Measurements from ENCODE around the gene CDH23. TPM values are rescaled to one million over a fixed set of nuclear protein-coding genes. Genes with fewer than 3 reads are reported as not detected.

Gene CDH23
- total and polyA plus RNA-seq, 2 donors = 3.6 to 9.9 TPM

DNA sequence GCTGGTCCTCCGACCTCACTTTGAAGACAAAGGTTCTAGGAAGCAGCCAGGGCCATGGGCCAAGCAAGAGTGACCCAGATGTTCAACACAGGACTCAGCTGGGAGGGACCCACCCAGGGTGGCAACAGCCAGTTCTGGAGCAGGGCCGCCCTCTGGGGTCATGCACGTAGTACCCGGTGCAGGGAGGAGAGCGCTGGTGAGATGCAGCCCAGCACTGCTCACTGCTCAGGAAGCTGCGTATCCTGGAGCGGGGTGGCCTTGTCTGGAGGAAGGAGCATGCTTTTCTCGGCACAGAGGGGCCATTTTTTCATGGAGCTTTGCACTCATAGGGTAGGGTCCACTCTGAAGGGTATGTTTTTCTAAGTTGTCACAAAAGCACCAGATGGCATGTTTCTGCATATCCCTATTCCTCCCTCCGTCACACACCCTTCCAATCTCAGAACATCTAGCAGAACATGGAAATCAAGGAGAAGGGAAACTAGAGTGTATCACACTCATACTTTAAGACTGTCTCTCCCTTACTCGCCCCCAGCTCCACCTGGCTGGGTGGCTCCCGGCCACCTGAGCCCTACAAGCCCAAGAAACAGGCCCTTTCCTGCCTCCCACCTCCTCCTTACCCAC lies 132.6 kb downstream of the CDH23 start:
- Histone ChIP-seq H3K27ac (ENCODE audit: low read depth) (no peak overlapping the region), H3K4me1 (ENCODE audit: insufficient read depth) (no peaks in the 10 kb centered on the region), H3K36me3 (ENCODE audit: insufficient read depth) (no peaks in the 10 kb centered on the region), H3K4me3 (ENCODE audit: low read depth, low read length) (no peak overlapping the region)
- 79% methylated on average over 11 of the region's 11 CpGs for WGBS
- DNase-seq (ENCODE audit: extremely low spot score) = no peak

DNA sequence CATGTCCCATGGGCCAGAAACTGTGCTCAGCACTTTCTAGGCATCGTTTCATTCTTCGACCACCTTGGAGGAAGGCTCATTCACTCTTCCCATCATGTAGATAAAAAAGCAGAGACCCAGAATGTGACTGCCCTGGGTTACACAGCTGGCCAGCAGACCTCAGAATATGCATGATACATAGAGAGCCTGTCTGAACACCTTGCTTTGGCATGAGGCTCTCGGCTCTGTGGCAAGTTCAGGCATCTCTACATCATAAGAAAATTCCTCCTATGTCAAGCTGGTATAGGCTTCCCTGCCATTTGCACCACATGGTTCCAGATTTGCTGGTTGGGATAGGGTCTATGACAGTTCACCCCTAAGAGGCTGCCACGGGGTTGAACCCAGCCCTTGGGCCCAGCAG lies 134.1 kb downstream of the CDH23 start:
- DNase-seq (ENCODE audit: extremely low spot score) = no peak
- Histone ChIP-seq H3K4me3 (ENCODE audit: low read depth, low read length) (no peak overlapping the region), H3K4me1 (ENCODE audit: insufficient read depth) (no peaks in the 10 kb centered on the region), H3K27ac (ENCODE audit: low read depth) (no peak overlapping the region), H3K36me3 (ENCODE audit: insufficient read depth) (no peaks in the 10 kb centered on the region)
- 94% methylated on average over 4 of the region's 4 CpGs for WGBS

DNA sequence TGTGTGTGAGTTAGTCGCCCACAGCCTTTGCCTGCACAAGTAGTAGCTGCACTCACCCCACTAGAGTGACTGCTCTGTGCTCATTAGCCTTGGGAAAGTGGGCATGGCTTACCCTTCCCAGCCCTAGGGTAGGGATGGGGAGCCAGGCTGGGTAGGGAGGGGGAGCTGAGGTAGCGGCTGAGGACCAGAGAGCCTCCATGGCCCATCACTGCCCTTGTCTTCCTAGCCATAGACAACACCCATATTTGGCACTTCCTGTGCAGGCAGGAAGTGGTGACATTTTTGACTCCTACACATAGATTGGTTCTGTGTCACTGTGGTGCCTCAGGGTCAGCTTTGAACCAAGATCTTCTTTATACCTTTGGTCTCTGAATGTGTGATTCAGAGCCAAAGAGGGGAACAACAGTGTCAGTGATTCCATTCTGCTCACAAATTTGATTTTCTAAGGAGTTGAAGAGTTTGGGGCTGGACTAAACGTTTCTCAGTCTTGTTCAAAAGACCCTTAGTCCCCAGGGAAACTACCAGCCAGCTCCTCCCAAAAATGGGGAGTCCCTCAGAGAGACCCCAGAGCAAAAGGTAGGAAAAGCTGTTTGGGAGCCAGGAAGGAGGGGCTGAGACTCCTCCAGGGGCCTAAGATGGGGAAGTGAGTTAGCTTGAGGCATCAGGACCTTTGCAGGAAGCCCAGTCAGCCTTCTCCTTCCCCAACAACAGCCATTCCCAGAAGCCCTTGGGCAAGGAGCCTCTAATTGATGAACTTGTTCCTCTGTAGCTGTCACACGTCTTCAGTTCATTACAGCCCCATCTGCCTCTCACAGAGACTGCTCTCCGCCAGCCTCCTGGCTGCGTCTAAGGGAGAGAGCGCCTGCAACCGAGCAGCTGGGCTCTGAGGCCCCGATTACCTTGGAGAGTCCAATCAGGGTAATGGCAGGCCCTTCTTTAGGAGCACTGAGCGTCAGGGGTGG lies 135.0 kb downstream of the CDH23 start:
- Histone ChIP-seq H3K27ac (ENCODE audit: low read depth) (no peak overlapping the region), H3K4me1 (ENCODE audit: insufficient read depth) (no peaks in the 10 kb centered on the region), H3K36me3 (ENCODE audit: insufficient read depth) (no peaks in the 10 kb centered on the region), H3K4me3 (ENCODE audit: low read depth, low read length) (no peak overlapping the region)
- WGBS = 80% methylated on average over 10 of the region's 10 CpGs
- no peak for DNase-seq (ENCODE audit: extremely low spot score)

DNA sequence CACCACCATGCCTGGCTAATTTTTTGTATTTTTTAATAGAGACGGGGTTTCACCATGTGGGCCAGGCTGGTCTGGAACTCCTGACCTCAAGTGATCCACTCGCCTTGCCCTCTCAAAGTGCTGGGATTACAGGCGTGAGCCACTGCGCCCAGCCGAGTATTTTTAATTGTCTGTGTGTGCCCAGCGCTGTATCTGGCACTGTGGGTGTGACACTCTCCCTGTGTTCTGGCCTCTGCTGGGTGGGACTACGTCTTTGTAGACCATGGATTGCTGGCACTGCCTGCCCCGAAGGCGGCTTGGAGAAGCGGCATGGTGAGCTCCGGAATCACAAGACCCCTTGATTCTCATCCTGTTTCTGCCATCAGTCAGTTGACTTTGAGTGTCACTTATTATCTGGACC lies 136.2 kb downstream of the CDH23 start:
- Histone ChIP-seq H3K4me1 (ENCODE audit: insufficient read depth) (no peaks in the 10 kb centered on the region), H3K36me3 (ENCODE audit: insufficient read depth) (no peaks in the 10 kb centered on the region), H3K4me3 (ENCODE audit: low read depth, low read length) (no peak overlapping the region), H3K27ac (ENCODE audit: low read depth) (no peak overlapping the region)
- DNase-seq (ENCODE audit: extremely low spot score) = no peak
- WGBS = 95% methylated on average over 11 of the region's 11 CpGs

DNA sequence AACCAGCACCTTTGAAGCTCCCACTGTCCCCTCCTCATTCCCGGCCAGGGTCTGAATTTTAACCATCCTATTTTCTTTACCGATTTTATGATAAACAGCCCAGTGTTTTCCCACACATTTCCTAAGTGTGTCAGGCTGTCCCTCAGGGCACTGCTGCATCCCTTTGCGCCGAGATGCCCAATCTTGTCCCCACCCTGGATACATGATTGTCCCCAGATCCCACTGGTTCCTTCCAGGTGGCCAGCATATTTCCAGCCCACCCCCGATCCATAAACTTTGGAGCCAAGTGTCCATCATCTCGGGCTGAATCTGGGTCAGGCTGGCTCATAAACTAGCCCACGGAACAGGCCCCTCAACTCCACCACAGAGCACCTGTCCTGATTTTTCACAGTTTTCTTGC lies 137.2 kb downstream of the CDH23 start:
- Histone ChIP-seq H3K36me3 (ENCODE audit: insufficient read depth) (no peaks in the 10 kb centered on the region), H3K27ac (ENCODE audit: low read depth) (no peak overlapping the region), H3K4me3 (ENCODE audit: low read depth, low read length) (no peak overlapping the region), H3K4me1 (ENCODE audit: insufficient read depth) (no peaks in the 10 kb centered on the region)
- no peak for DNase-seq (ENCODE audit: extremely low spot score)
- WGBS = 79% methylated on average over 7 of the region's 7 CpGs

DNA sequence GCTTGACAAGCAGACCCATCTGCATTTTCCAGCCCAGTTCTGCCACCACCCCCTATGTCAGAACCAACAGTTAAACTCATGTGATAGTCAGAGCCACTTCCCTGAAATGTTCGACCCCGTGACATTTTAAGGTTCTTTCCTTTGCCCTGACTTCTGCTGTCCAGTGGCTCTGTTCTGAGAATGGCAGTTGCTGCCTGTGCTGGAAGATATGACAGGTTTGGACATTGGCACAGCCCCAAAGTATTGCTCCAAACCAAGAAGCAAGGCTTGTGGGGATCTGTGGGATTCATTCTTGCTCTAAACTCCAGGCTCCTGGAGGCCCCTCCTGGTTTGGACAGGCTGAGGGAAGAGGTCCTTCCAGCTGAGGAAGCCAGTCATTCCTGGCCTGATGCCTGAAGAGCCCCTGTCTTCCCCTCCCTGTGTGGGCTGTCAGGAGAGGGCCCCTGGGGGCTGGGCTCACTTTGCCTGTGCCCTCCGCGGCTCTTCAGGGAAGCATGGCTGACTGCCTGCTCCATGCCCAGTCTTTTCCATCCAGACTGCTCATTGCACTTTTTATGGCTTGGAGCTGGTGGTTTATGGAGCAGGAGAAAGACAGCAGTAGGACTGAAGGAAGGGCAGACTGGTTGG lies 138.0 kb downstream of the CDH23 start:
- Histone ChIP-seq H3K4me3 (ENCODE audit: low read depth, low read length) (no peak overlapping the region), H3K27ac (ENCODE audit: low read depth) (no peak overlapping the region), H3K4me1 (ENCODE audit: insufficient read depth) (no peaks in the 10 kb centered on the region), H3K36me3 (ENCODE audit: insufficient read depth) (no peaks in the 10 kb centered on the region)
- no peak for DNase-seq (ENCODE audit: extremely low spot score)
- WGBS = 65% methylated on average over 4 of the region's 4 CpGs

DNA sequence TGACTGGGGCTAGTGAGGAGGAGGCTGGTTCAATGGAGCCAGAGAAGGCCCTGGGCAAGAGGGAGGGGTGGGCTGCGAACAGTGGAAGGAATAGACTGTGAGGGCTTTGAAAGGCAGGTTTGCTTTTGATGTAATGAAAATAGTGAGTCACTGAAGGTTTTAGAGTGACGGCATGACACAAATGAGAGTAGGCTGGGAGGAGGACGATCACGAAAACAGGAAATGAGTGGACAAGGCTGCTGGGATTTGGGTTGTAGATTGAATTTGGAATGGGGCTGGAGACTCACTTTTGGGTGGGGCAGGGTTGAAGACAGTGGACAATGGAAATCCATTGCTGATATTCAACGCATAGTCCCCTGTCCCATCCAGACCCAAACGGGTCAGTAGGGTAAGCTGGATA lies 139.6 kb downstream of the CDH23 start:
- Histone ChIP-seq H3K4me1 (ENCODE audit: insufficient read depth) (no peaks in the 10 kb centered on the region), H3K27ac (ENCODE audit: low read depth) (no peak overlapping the region), H3K36me3 (ENCODE audit: insufficient read depth) (no peaks in the 10 kb centered on the region), H3K4me3 (ENCODE audit: low read depth, low read length) (no peak overlapping the region)
- 95% methylated on average over 6 of the region's 6 CpGs for WGBS
- DNase-seq (ENCODE audit: extremely low spot score) = no peak

DNA sequence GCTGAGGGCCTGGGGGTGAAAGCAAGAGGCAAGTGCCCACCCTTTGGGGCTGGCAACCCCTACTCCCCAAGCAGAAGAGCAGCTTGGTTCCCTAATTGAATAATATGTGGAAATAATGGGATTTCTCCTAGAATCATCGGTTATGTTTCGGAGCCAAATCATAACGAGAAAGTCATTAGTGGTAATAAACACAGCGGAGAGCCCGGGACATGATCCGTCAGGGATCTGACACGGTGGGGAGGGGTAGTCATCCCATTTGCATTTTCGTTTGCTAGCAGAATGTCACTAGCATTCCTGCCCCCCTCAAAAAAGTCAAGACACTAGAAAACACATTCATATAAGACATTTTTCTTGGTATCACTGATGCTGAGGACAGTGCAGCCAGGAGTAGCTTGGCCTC lies 140.4 kb downstream of the CDH23 start:
- Histone ChIP-seq H3K36me3 (ENCODE audit: insufficient read depth) (no peaks in the 10 kb centered on the region), H3K4me3 (ENCODE audit: low read depth, low read length) (no peak overlapping the region), H3K27ac (ENCODE audit: low read depth) (no peak overlapping the region), H3K4me1 (ENCODE audit: insufficient read depth) (no peaks in the 10 kb centered on the region)
- 90% methylated on average over 8 of the region's 8 CpGs for WGBS
- DNase-seq (ENCODE audit: extremely low spot score) = no peak

DNA sequence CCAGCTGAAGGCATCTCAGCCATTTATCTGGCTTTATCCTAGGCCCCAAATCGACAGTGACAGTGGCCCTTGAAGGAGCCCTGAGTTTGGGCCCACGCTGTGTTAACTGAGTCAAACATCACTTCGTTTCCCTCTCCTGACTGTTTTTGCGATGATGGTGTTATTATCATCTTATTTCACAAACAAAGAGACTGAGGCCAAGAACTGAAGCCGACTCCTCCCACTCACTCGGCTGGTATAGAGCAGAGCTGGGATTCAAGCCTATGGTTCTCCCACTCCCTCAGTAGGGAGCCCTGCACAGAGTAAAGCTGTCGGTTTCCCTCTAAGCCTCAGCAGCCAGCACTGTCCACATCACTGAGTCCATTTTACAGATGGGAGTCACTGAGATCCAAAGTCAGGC lies 141.0 kb downstream of the CDH23 start:
- H3K36me3 ChIP-seq (ENCODE audit: insufficient read depth) = no peaks in the 10 kb centered on the region
- H3K4me3 ChIP-seq (ENCODE audit: low read depth, low read length) = no peak overlapping the region
- no peaks in the 10 kb centered on the region for H3K4me1 ChIP-seq (ENCODE audit: insufficient read depth)
- no peak for DNase-seq (ENCODE audit: extremely low spot score)
- H3K27ac ChIP-seq (ENCODE audit: low read depth) = no peak overlapping the region
- WGBS = 64% methylated on average over 7 of the region's 7 CpGs

DNA sequence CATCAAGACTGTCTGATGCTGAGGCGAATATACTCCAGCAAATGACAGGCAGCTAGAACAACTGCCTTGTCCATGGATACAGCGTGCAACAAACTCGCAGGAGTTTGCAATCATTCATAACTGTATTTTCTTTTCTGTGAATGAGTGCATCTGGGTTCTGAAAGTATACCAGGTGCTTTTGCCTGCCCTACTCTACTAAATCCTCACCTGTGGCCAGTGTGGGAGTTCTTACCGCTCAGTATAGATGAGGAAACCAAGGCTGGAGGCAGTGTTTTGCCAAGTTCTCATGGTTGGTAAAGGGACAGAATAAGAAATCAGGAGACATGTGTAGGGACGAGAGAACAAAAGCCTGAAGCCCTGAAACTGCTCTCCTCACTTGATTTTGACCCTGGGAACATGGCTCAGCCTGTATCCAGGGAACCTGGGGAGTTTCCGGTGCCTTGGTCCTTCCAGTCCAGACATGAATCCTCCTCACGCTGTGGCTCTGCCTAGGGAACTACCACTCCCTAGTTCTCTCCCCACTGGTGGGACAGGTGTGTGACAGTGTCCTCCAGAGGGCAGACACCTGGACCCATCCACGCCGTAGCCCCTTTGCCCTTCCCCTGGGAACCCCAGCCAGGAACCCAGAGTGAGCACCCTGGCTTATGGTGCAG lies 142.0 kb downstream of the CDH23 start:
- H3K4me3 ChIP-seq (ENCODE audit: low read depth, low read length) = no peak overlapping the region
- H3K4me1 ChIP-seq (ENCODE audit: insufficient read depth) = no peaks in the 10 kb centered on the region
- H3K36me3 ChIP-seq (ENCODE audit: insufficient read depth) = no peaks in the 10 kb centered on the region
- no peak for DNase-seq (ENCODE audit: extremely low spot score)
- WGBS = 85% methylated on average over 9 of the region's 9 CpGs
- no peak overlapping the region for H3K27ac ChIP-seq (ENCODE audit: low read depth)

DNA sequence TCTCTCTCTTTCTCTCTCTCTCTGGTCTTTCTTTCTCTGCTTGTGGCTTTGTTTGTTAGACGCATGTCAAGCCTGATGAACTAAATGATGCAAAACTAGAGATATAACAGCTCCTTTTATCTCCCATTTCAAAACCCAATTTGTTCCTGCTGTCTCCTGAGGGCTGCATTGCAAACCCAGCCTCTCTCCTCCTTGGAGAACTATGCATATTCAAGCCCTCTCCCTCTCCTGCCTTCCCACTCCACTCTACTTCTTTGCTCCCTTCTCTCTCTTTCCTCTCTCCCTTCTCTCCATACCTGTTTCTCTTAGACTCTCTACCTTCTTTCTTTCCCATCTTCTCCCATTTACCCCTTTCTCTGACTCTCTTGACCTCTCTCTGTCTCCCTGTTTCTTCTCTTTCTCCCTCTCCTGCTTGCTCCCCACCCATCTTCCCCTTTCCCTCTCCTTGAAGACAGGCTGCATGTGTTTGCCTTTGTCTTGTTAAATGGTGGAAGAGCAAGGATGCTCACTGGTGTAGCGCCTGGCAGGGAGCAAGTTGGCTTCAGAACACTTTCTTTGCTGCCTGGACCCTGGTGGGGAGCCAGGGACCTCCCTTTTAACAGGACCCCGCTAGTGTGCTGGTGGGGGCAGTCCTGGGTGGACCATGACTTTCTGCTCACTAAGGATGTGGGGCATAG lies 142.9 kb downstream of the CDH23 start:
- H3K36me3 ChIP-seq (ENCODE audit: insufficient read depth) = no peaks in the 10 kb centered on the region
- DNase-seq (ENCODE audit: extremely low spot score) = no peak
- no peaks in the 10 kb centered on the region for H3K4me1 ChIP-seq (ENCODE audit: insufficient read depth)
- H3K4me3 ChIP-seq (ENCODE audit: low read depth, low read length) = no peak overlapping the region
- WGBS = 82% methylated on average over 3 of the region's 3 CpGs
- no peak overlapping the region for H3K27ac ChIP-seq (ENCODE audit: low read depth)

DNA sequence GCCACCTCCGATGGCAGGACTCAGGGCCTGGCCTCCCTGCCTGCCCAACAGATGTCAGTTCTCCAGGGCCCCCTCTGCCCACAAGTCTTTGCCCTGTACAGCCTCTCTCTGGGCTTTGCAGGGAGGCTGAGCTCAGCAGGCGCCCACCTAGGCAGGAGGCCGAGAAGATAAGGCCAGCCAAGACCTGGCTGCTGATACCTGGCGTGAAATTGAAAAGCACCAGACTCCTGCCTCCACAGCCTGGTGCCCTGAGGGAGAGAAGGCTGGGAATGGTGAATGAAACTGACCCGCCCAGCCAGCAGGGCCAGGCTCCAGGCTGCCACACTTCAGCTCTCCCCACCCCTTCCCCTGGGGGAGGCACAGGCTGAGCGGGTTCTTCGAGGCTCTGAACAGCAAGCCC lies 145.8 kb downstream of the CDH23 start:
- Histone ChIP-seq H3K4me3 (ENCODE audit: low read depth, low read length) (no peak overlapping the region), H3K27ac (ENCODE audit: low read depth) (no peak overlapping the region), H3K36me3 (ENCODE audit: insufficient read depth) (no peaks in the 10 kb centered on the region), H3K4me1 (ENCODE audit: insufficient read depth) (no peaks in the 10 kb centered on the region)
- WGBS = 90% methylated on average over 7 of the region's 7 CpGs
- no peak for DNase-seq (ENCODE audit: extremely low spot score)

DNA sequence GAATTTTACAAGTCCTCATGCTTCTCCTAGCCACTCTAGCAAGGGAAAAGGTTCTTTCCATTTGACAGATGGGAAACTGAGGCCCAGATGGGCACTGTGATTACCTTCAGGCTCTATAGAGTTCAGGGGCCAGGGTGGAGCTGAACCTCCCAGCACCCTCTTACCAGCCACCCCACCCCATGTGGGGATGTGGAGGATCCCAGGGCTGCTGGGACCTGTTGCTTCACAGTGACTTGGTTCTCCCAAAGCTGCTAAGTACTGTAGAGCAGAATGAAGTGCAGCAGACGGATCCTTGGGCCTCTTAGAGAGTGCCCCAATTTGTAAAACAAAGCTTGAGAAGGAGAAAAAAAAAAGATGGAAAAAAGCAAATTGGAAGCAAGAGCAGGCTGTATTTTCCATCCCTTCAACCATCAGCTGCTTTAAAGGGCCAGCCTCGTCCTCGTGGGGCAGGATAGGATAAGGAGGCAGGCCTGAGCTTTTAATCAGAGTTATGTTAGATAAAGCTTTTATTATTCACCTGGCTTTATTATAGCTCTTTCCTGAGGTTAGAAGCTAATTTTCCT lies 147.0 kb downstream of the CDH23 start:
- Histone ChIP-seq H3K27ac (ENCODE audit: low read depth) (no peak overlapping the region), H3K4me3 (ENCODE audit: low read depth, low read length) (no peak overlapping the region), H3K4me1 (ENCODE audit: insufficient read depth) (no peaks in the 10 kb centered on the region), H3K36me3 (ENCODE audit: insufficient read depth) (no peaks in the 10 kb centered on the region)
- no peak for DNase-seq (ENCODE audit: extremely low spot score)
- WGBS = 64% methylated on average over 3 of the region's 3 CpGs

Measured in urinary bladder (tissue), 4 donors.